GM12878 (cell line): Measurements from ENCODE around the gene GREB1. TPM values are rescaled to one million over a fixed set of nuclear protein-coding genes. Genes with fewer than 3 reads are reported as not detected.

Experiments
- ATAC-seq: fragments of 200-7000 bp; cut with Tn5 transposase; 3 replicates; pipeline ENCODE4 v1.9.1; 2020; ENCODE audit warnings: mild to moderate bottlenecking, moderate library complexity
- BruUV-seq: library from RNA; stranded (reverse); fragments of 400-500 nt; replicated peaks from 2 replicates; lab custom pipeline; 2021; lab: Mats Ljungman, UMichigan
- CTCF ChIA-PET: fragments of 300-600 bp; sonication (Branson Sonifier 250); formaldehyde crosslinking; extraction: SDS; loops from one replicate; lab custom pipeline; 2021; ENCODE audit warnings: inconsistent platforms; lab: Yijun Ruan, JAX
- POLR2A ChIA-PET: fragments of 350-600 bp; formaldehyde crosslinking; extraction: SDS; loops from one replicate; lab custom pipeline; 2021; ENCODE audit warnings: inconsistent platforms; lab: Charles Lee
- RAD21 ChIA-PET: fragments of 300-600 bp; sonication (Branson Sonifier 250); formaldehyde crosslinking; loops from one replicate; lab custom pipeline; 2023; ENCODE audit warnings: antibody characterized with exemption; ENCODE audit not compliant: unreplicated experiment; lab: Charles Lee
- SMC1A ChIA-PET: fragments of 300-600 bp; sonication (Branson Sonifier 250); formaldehyde crosslinking; loops from one replicate; lab custom pipeline; 2023; ENCODE audit not compliant: unreplicated experiment, uncharacterized antibody; lab: Charles Lee
- DNase-seq: peaks from one replicate; pipeline ENCODE4 v3.0.0-alpha.2; 2011; ENCODE audit warnings: low read depth, low spot score
- FAIRE-seq: peaks from 3 replicates; lab custom pipeline; 2011; peaks lifted over from hg19 to GRCh38; lab: Jason Lieb, UNC
- H2AFZ ChIP-seq: 2 replicates; pipeline ENCODE4 v1.6.0; 2011; ENCODE audit warnings: low read depth, low read length, control low read depth; ENCODE audit not compliant: control insufficient read depth
- H3K27ac ChIP-seq: 2 replicates; pipeline ENCODE4 v1.5.1; 2011; ENCODE audit warnings: control low read depth; ENCODE audit not compliant: control insufficient read depth, insufficient read depth
- H3K27me3 ChIP-seq, 2 experiments: replicated peaks in 1 of 2; 2 replicates each; pipeline versions ENCODE4 v1.6.0 to v1.6.1; 2011; ENCODE audit warnings: low read length in 1 of 2; ENCODE audit not compliant: control insufficient read depth in 2 of 2, insufficient read depth in 2 of 2
- H3K36me3 ChIP-seq, 2 experiments: 2 replicates each; pipeline ENCODE4 v1.5.1; 2011; ENCODE audit warnings: low read length in 1 of 2; ENCODE audit not compliant: control insufficient read depth in 2 of 2, insufficient read depth in 2 of 2
- H3K4me1 ChIP-seq: 2 replicates; pipeline ENCODE4 v1.6.1; 2011; ENCODE audit warnings: mild to moderate bottlenecking, low read length, moderate library complexity, mixed read lengths; ENCODE audit not compliant: control insufficient read depth, insufficient read depth
- H3K4me2 ChIP-seq: 2 replicates; pipeline ENCODE4 v1.6.0; 2011; ENCODE audit warnings: control low read depth; ENCODE audit not compliant: control insufficient read depth, insufficient read depth
- H3K4me3 ChIP-seq: fragments of 200-600 bp; sonication (generic); 2 replicates; pipeline ENCODE4 v1.5.1; 2016
- H3K79me2 ChIP-seq: 2 replicates; pipeline ENCODE4 v1.6.0; 2011; ENCODE audit warnings: low read length; ENCODE audit not compliant: control insufficient read depth, insufficient read depth
- H3K9ac ChIP-seq: 2 replicates; pipeline ENCODE4 v1.8.0; 2011; ENCODE audit warnings: low read length, control low read depth, mixed read lengths; ENCODE audit not compliant: control insufficient read depth, insufficient read depth
- H3K9me3 ChIP-seq: replicated peaks from 3 replicates; pipeline ENCODE4 v1.5.1; 2011; ENCODE audit warnings: mild to moderate bottlenecking, low read length; ENCODE audit not compliant: control insufficient read depth, insufficient read depth
- H4K20me1 ChIP-seq: 2 replicates; pipeline ENCODE4 v1.6.0; 2011; ENCODE audit not compliant: control insufficient read depth, insufficient read depth
- HDAC6 ChIP-seq: fragments of 200-600 bp; sonication (generic); IDR thresholded peaks from one replicate; pipeline ENCODE4 v1.8.0; 2017; ENCODE audit warnings: antibody characterized with exemption; ENCODE audit not compliant: unreplicated experiment
- MXI1 ChIP-seq: fragments of 150-350 bp; IDR thresholded peaks from 2 replicates; pipeline ENCODE4 v1.6.1; 2011; ENCODE audit warnings: low read depth, mild to moderate bottlenecking, inconsistent platforms, low read length, improper control_type of control experiment
- SIX5 ChIP-seq: IDR thresholded peaks from 2 replicates; pipeline ENCODE4 v1.6.1; 2011; ENCODE audit warnings: mild to moderate bottlenecking, low read depth, low read length, moderate library complexity; ENCODE audit not compliant: severe bottlenecking
- SUZ12 ChIP-seq: fragments of 200-600 bp; sonication (generic); IDR thresholded peaks from one replicate; pipeline ENCODE4 v1.6.1; 2018; ENCODE audit warnings: antibody characterized with exemption, mild to moderate bottlenecking; ENCODE audit not compliant: unreplicated experiment
- TCF12 ChIP-seq: IDR thresholded peaks from 2 replicates; pipeline ENCODE4 v1.6.1; 2011; ENCODE audit warnings: low read depth, mild to moderate bottlenecking, low read length
- ZNF207 ChIP-seq: fragments of 450-650 bp; IDR thresholded peaks from 2 replicates; pipeline ENCODE4 v1.6.1; 2014; ENCODE audit warnings: antibody characterized with exemption, mild to moderate bottlenecking, borderline replicate concordance
- WGBS: methylation state at CpG from one replicate; pipeline ENCODE4 v1.1.6; 2016; ENCODE audit warnings: low lambda C conversion rate; ENCODE audit not compliant: insufficient replicate concordance, insufficient coverage; ENCODE audit errors: missing lambda C conversion rate; 5-methylcytosine and 5-hydroxymethylcytosine counted together
- in situ Hi-C: fragments of 300-500 bp; cut with MboI; formaldehyde crosslinking; loops from 9 replicates; pipeline ENCODE4 v1.14.3; 2018; ENCODE audit warnings: mixed read lengths
- intact Hi-C: fragments of 100-400 bp; cut with micrococcal nuclease; formaldehyde crosslinking; loops from one replicate; pipeline ENCODE4 v1.14.2; 2022; ENCODE audit not compliant: unreplicated experiment
- polyA plus RNA-seq, 11 experiments: library from polyadenylated mRNA; depleted of rRNA in 4 of 11; unstranded in 6 of 11; stranded (reverse) in 5 of 11; fragments of >200 nt; fragmentation: Nextera tagmentation in 4 of 11; fragmentation: Illumina TruSeq in 1 of 11; extraction: Ambion mirVana in 4 of 11; extraction: Trizol in 1 of 11; gene quantifications; 1 replicate in 1 of 11; 2 replicates in 10 of 11; pipeline versions ENCODE4 v1.2.1 to v1.2.3, GENCODE V29; 2011 to 2016; ENCODE audit warnings: inconsistent platforms in 2 of 11, missing spikeins in 2 of 11, low read depth in 1 of 11
- total RNA-seq, 4 experiments: library from RNA; depleted of rRNA in 3 of 4; stranded (reverse); fragments of >200 nt in 3 of 4; fragmentation: Illumina TruSeq in 1 of 4; extraction: Trizol in 1 of 4; gene quantifications; 2 replicates each; pipeline versions ENCODE4 v1.2.1 to v1.2.3, GENCODE V29; 2013 to 2021
- TF ChIP-seq, protein P1 (sequence below): IDR thresholded peaks from 2 replicates; pipeline ENCODE4 v1.6.1; 2012; ENCODE audit warnings: improper control_type of control experiment, low read depth, low read length; ENCODE audit not compliant: insufficient replicate concordance
- TF ChIP-seq, protein P2 (sequence below): IDR thresholded peaks from 2 replicates; pipeline ENCODE4 v1.6.1; 2011; ENCODE audit warnings: mild to moderate bottlenecking, low read depth, low read length, moderate library complexity; ENCODE audit not compliant: insufficient replicate concordance

Gene GREB1
- total and polyA plus RNA-seq, 10 of the 15 experiments (the other 5 are each of a cell fraction or from before 2014, with no cell fraction given) = 0.09 to 2.1 (median 0.37) TPM; not detected in 1

GRCh38 chr2:11513319-11513718 lies 20.5 kb upstream of the GREB1 start:
- FAIRE-seq = no peak
- SMC1A ChIA-PET = no interaction called here
- RAD21 ChIA-PET = no interaction called here
- H3K36me3 ChIP-seq = no peaks in the 10 kb centered on the region
- POLR2A ChIA-PET = no interaction called here
- H3K9me3 ChIP-seq = no peaks in the 10 kb centered on the region
- 66% methylated on average over 5 of the region's 5 CpGs for WGBS
- H3K9ac ChIP-seq = no peak overlapping the region
- H3K79me2 ChIP-seq = no peaks in the 10 kb centered on the region
- ATAC-seq = no peak
- DNase-seq = no peak
- in situ Hi-C loops (no loop called here), intact Hi-C loops (no loop called here)
- TF ChIP-seq TCF12 = no peak
- H3K4me1 ChIP-seq = no peaks in the 10 kb centered on the region
- CTCF ChIA-PET = interaction anchor here (1.0 to 1.2 kb wide), 2 partner anchors 16 to 69 kb away, joined by 3 to 4 read pairs; no protein-coding TSS in a partner anchor
- no peaks in the 10 kb centered on the region; a peak in 1 of 4 replicates for H3K27me3 ChIP-seq
- H3K4me3 ChIP-seq = no peak overlapping the region
- H3K27ac ChIP-seq = no peak overlapping the region
- H3K4me2 ChIP-seq = no peak overlapping the region
- H4K20me1 ChIP-seq = no peaks in the 10 kb centered on the region; the same call in 1 of the 2 replicates
- H2AFZ ChIP-seq = no peak overlapping the region
- BruUV-seq = no TSS peak

DNA sequence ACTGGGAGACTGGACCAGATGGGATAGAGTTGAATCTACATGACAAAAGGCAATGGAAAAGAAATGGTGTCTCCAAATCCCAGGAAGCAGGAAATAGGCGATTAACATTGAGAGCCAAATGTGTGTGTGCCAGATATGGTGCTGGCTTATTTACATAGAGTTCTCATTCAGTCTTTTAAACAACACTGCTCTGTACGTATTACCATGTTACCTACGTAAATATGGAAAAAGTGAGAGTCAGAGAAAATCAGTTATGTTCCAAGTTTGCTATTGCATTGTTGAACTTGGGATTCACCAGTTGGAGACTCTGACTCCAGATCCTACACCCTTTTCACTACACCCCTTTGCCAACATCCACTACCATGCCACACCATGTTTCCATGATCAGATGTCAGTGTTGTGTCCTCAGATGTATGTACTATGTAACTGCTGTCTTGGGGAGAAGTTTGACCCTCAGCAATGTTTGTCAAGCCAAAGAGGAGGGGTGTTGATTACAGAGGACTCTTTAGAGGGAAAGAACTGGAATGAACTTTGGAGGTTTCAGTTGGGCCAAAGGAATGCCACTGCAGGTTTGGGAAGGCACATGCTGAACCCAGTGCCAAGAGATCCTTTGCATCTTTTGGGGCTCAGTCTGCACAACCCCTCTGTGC lies 19.6 kb upstream of the GREB1 start:
- DNase-seq (no peak), FAIRE-seq (no peak), ATAC-seq (no peak)
- H3K4me1 ChIP-seq = no peaks in the 10 kb centered on the region
- no peak overlapping the region for H3K4me3 ChIP-seq
- H3K9me3 ChIP-seq = no peaks in the 10 kb centered on the region
- no peaks in the 10 kb centered on the region for H3K36me3 ChIP-seq
- no peaks in the 10 kb centered on the region; the same call in 1 of the 2 replicates for H4K20me1 ChIP-seq
- no peak overlapping the region for H3K9ac ChIP-seq
- H3K4me2 ChIP-seq = no peak overlapping the region
- in situ Hi-C loops = no loop called here
- H3K79me2 ChIP-seq = no peaks in the 10 kb centered on the region
- WGBS = 50% methylated on average over 3 of the region's 3 CpGs
- H3K27ac ChIP-seq = no peak overlapping the region
- intact Hi-C loops = no loop called here
- ChIA-PET SMC1A (no interaction called here), CTCF (no interaction called here), POLR2A (no interaction called here), RAD21 (no interaction called here)
- H2AFZ ChIP-seq = no peak overlapping the region
- no TSS peak for BruUV-seq
- H3K27me3 ChIP-seq = no peaks in the 10 kb centered on the region; a peak in 1 of 4 replicates
- TF ChIP-seq ZNF207 = no peak
- TF ChIP-seq SIX5 = no peak
- TF ChIP-seq SUZ12 = no peak
- no peak for TF ChIP-seq MXI1
- TF ChIP-seq, protein P1, sequence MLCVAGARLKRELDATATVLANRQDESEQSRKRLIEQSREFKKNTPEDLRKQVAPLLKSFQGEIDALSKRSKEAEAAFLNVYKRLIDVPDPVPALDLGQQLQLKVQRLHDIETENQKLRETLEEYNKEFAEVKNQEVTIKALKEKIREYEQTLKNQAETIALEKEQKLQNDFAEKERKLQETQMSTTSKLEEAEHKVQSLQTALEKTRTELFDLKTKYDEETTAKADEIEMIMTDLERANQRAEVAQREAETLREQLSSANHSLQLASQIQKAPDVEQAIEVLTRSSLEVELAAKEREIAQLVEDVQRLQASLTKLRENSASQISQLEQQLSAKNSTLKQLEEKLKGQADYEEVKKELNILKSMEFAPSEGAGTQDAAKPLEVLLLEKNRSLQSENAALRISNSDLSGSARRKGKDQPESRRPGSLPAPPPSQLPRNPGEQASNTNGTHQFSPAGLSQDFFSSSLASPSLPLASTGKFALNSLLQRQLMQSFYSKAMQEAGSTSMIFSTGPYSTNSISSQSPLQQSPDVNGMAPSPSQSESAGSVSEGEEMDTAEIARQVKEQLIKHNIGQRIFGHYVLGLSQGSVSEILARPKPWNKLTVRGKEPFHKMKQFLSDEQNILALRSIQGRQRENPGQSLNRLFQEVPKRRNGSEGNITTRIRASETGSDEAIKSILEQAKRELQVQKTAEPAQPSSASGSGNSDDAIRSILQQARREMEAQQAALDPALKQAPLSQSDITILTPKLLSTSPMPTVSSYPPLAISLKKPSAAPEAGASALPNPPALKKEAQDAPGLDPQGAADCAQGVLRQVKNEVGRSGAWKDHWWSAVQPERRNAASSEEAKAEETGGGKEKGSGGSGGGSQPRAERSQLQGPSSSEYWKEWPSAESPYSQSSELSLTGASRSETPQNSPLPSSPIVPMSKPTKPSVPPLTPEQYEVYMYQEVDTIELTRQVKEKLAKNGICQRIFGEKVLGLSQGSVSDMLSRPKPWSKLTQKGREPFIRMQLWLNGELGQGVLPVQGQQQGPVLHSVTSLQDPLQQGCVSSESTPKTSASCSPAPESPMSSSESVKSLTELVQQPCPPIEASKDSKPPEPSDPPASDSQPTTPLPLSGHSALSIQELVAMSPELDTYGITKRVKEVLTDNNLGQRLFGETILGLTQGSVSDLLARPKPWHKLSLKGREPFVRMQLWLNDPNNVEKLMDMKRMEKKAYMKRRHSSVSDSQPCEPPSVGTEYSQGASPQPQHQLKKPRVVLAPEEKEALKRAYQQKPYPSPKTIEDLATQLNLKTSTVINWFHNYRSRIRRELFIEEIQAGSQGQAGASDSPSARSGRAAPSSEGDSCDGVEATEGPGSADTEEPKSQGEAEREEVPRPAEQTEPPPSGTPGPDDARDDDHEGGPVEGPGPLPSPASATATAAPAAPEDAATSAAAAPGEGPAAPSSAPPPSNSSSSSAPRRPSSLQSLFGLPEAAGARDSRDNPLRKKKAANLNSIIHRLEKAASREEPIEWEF = no peak
- TF ChIP-seq, protein P2, sequence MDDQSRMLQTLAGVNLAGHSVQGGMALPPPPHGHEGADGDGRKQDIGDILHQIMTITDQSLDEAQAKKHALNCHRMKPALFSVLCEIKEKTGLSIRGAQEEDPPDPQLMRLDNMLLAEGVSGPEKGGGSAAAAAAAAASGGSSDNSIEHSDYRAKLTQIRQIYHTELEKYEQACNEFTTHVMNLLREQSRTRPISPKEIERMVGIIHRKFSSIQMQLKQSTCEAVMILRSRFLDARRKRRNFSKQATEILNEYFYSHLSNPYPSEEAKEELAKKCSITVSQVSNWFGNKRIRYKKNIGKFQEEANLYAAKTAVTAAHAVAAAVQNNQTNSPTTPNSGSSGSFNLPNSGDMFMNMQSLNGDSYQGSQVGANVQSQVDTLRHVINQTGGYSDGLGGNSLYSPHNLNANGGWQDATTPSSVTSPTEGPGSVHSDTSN = no peak
- no peak for TF ChIP-seq HDAC6
